GM18511 (cell line): ENCODE measurements around the gene SPRED2.

Experiments
- ATAC-seq: cut with Tn5 transposase; IDR thresholded peaks from one replicate; pipeline ENCODE4 v1.9.1; 2021; ENCODE audit warnings: mild to moderate bottlenecking, moderate library complexity; ENCODE audit not compliant: unreplicated experiment

SPRED2 gene

GRCh38 chr2:65287364-65287763 is 145.0 kb downstream of the SPRED2 start:
- ATAC-seq, result no peak

DNA sequence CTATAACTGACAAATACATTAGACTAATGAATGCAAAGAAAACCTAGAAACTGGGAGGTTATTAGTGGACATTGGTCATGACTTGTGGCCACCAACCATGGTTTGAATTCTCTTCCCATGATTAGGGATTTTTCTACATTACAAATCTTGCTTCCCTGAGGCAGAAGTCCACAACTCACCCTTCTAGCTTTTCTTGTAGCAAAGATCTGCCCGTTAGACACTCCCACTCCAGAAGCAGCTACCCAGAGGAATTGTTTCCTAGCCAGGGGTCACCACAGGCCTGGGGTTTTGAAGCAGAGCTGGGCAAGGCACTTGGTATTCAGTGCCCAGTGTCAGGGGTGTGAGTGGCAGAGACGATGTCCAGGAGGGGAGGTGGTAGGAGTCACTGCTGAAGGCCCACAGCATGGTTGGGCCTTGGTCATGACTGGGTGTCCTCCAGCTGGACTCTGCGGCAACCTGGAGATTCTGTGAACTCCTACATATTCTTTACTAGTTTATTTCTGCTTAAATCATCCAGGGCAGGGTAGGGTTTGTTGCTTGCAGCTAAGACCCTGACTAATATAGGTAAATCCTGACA is 149.8 kb downstream of the SPRED2 start:
- no peak for ATAC-seq

GRCh38 chr2:65281627-65282351 is 150.6 kb downstream of the SPRED2 start:
- ATAC-seq, result no peak

DNA sequence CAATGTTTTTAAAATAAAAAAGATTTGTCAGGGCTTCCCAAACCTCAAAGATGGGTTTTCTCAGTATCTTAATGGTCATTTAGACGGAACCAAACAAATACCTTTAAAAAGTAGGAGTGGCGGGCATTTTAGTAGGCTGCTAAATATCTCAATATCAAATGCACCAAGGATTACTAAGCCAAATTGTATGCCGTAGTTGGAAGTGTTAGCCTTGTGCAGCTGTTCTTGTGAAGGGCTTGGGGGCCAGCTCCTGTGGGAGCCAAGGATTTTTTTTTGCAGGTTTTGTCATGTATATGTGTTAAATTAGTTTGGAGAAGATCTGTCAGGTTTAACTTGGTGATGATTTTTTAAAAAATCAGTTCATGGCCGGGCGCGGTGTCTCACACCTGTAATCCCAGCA is 152.6 kb downstream of the SPRED2 start:
- no peak for ATAC-seq

GRCh38 chr2:65278531-65278981 is 153.8 kb downstream of the SPRED2 start:
- no peak for ATAC-seq

DNA sequence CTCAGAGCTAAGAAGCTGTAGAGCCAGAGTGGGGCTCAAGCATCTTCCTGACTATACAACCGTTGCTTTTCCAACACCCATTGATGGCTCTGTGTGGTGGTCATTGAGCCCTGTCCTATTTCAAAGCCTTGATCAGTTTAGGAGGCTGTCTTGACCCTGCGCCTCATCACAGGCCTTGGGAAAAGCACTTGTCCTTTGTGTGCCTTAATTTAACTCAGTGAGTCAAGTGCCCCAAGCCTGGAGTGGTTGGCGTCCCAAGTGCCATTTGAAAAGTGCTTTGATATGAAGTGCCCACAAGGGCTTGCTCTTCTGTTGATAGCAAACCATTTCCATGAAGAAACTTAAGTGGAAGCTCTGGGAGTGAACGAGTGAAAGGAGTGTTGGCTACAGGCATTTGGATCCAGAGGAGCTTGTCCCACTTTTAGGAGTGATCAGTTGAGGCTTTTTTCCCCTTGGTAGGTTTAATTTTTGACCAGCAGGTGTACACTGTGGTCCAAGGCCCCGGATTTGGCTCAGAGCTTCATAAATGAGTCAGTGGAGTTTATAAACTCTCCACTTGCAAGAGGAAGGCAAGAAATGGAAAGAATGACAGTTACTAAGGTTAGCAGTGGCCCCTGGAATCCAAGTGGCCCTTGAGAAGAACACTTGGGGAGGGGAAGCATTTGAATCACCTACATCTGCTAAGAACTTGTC is 154.5 kb downstream of the SPRED2 start:
- no peak for ATAC-seq

GRCh38 chr2:65277118-65277517 is 155.3 kb downstream of the SPRED2 start:
- no peak for ATAC-seq

DNA sequence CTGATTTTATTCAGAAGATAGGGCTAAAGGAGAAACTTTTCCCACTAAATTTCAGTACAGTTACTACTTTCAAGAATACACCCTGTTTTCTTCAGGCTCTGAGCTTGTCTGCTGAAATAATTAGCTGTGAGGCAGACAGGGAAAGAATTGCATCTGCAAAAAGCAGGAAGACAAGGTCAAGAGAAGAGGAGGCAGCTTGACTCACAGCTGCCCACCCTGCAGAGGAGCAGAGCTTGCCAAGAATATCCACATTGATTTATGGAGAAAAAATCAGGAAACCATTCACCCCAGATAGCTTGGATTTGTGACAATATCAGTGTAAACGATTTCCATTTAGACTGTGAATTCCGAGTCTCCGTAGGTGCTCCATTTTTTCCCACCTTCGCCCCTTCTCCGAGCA is 155.8 kb downstream of the SPRED2 start:
- no peak for ATAC-seq

DNA sequence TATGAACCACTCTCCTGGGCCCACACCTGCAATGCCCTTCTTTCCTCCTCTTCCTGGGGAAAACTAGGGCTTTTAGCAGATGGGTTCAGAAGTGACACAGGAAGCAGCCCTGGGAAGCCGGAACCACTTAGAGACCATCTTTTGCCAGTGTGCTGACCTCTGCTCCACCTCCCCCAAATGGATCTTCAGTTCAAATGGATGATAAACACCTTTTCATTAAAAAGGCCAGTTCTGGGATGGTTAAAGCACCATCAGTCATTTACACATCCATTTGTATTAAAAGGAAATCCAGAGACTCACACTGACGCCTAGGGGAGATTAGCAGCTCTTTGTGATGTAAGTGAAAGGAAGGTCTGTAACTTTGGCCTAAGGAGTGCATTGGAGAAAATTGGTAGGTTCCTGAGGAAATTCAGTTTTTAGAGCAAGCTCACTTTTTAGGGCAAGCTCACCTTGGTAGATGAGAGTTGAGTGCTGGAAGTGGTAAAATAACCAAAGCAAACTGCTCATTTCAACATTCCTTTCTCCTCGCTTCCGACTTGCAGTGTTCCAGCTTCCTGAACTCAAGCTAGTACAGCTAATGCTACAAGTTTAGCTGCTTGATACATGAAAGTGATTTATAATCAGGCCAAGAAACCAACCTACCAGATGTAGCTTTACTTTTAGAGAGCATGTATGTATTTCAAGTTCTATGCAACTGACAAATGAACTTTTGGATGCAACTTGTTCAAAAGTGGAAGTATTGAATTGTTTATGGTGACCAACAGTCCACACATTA is 157.1 kb downstream of the SPRED2 start:
- no peak for ATAC-seq

DNA sequence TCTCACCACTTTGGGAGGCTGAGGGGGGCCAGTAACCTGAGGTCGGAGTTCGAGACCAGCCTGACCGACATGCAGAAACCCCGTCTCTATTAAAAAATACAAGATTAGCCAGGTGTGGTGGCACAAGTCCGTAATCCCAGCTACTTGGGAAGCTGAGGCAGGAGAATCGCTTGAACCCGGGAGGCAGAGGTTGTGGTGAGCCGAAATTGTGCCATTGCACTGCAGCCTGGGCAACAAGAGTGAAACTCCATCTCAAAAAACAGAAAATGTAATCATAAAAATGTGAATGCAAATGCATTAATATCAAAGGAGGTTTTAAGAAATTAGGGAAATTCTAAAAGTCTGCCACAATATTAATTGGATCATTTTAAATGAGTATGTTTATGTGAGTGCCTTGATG is 159.1 kb downstream of the SPRED2 start:
- ATAC-seq, result no peak

DNA sequence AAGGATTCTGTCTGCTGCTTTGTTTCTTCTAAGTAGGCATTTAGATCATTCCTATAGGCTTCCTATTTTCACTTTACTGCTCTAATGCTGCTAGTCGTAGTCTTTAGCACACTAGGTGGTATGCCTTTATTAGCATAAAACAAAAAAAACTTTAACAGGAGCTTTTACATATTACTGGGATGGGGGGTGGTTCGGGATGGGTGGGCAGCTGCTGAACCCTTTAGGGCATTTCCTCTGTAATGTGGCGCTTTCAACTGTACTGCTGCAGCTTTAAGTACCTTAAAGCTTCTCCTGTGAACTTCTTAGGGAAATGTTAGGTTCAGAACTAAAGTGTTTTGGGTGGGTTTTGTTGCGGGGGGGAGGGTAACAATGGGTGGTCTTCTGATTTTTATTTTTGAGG is 163.4 kb downstream of the SPRED2 start:
- no peak for ATAC-seq

DNA sequence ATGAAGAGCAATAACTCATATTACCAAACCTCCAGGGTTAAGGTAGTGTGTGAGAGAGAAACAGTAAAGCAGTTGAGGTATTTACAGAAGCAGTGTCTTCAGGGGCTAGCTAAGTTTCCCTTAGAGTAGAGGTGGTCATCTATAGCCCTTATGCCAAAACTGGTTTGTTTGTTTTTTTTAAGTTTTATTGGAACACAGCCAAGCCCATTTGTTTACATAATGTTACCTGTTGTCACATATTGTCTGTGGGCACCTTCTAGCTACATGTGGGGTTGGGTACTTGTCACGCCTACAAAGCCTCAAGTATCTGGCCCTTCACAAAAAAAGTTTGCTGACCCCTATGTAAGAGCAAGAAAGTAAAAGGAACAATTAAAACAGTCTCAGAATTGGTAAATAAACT is 165.4 kb downstream of the SPRED2 start:
- no peak for ATAC-seq

DNA sequence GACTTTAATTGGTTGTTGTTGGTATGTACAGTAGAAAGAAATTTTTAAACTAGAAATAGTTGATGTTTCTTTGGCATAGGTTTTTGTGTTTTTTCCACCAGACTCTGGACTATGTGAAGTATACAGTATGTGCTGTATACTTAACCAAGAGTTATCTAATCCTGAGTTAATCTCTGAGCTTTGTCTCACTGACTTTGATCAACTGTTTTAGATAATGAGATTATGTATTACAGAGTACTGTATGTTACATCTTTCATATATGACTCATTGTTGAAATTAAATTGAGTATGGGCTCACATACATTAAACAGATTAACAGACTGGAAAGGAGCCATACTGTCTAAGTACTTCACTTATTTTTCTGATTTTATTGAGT is 166.7 kb downstream of the SPRED2 start:
- no peak for ATAC-seq

GRCh38 chr2:65264821-65265670 is 167.4 kb downstream of the SPRED2 start:
- no peak for ATAC-seq

DNA sequence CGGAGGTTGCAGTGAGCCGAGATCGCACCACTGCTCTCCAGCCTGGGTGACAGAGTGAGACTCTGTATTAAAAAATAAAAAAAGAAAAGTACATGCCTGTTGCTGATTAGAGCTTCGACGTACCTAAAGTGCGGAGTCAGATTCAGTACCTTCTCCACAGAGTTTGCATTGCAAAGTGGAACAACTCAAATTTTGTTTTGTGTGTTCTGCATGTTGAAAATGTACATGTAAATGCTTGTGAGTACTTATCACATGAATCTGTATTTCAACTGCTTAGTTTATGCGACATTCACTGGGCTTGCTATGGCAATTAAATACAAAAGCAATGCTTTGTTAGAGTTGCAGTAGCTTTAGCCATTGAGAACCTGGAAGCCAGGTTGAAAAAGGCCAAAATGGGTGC is 168.4 kb downstream of the SPRED2 start:
- no peak for ATAC-seq

- no peak for ATAC-seq
Measured at GRCh38 chr2:65263262-65263661, 169.1 kb downstream of the SPRED2 start.

DNA sequence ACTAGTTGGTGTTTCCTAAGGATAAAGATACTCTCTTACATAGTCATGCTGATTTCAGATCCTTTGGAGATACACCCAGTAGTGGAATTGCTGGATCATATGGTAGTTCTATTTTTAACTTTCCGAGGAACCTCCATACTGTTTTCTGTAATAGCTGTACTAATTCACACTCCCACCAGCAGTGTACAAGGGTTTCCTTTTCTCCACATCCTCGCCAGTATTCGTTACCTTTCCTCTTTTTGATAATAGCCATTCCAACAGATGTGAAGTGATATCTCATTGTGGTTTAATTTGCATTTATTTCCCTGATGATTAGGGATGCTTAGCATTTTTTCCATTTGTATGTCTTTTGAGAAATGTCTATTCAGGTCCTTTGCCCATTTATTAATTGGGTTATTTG is 170.7 kb downstream of the SPRED2 start:
- no peak for ATAC-seq
